ENCODE results near the gene UAP1L1. TPM values are rescaled to one million over a fixed set of nuclear protein-coding genes. Genes with fewer than 3 reads are reported as not detected.

Gene UAP1L1
- total RNA-seq, 1 experiment from 2014 or later, result 6.6 TPM

DNA sequence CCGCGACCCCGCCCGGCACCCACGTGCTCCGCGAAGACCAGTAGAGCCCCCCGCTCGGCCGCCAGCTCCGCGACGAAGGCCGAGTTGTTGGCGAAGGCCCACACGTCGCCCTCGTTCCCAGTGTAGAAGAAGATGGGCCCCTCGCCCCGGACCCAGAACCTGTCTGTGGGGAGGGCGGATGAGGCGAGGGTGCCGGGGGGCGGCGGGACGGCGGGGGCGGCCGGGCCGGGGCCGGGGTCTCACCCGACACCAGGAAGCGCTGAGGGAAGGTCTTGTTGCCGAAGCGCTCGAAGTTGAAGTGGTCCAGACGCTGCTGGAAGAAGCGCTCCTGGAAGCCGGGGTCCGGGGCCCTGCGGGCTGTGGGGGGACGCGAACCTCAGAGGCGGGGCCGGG, 36.9 kb downstream of the UAP1L1 start:
- H2BK5ac ChIP-seq (ENCODE audit: insufficient read length, low read length), result no peak overlapping the region
- H2AFZ ChIP-seq (ENCODE audit: low read length), result no peak overlapping the region
- Mint-ChIP-seq H3K4me1 (no peaks in the 10 kb centered on the region), H3K4me3 (peak overlapping the region; percentile 34 to 55; a peak in 2 of 5 replicates), H3K27me3 (ENCODE audit: low read depth) (peaks cover 43% of the 10 kb centered on the region), H3K9me3 (peaks cover 0 to under 1% of the 10 kb centered on the region in 2 experiments; a peak in 1 of 5 replicates), H3K36me3 (ENCODE audit: insufficient read depth in 1 of 3, low read depth in 3 of 3) (peaks cover 0 to 2% (median 0%) of the 10 kb centered on the region in 3 experiments; a peak in 1 of 7 replicates), H3K27ac (no peak overlapping the region)
- H3K14ac ChIP-seq (ENCODE audit: insufficient read depth, low read length), result no peak overlapping the region
- no peaks in the 10 kb centered on the region for H3K79me2 ChIP-seq (ENCODE audit: insufficient read depth, low read length)
- TF ChIP-seq, protein P1, sequence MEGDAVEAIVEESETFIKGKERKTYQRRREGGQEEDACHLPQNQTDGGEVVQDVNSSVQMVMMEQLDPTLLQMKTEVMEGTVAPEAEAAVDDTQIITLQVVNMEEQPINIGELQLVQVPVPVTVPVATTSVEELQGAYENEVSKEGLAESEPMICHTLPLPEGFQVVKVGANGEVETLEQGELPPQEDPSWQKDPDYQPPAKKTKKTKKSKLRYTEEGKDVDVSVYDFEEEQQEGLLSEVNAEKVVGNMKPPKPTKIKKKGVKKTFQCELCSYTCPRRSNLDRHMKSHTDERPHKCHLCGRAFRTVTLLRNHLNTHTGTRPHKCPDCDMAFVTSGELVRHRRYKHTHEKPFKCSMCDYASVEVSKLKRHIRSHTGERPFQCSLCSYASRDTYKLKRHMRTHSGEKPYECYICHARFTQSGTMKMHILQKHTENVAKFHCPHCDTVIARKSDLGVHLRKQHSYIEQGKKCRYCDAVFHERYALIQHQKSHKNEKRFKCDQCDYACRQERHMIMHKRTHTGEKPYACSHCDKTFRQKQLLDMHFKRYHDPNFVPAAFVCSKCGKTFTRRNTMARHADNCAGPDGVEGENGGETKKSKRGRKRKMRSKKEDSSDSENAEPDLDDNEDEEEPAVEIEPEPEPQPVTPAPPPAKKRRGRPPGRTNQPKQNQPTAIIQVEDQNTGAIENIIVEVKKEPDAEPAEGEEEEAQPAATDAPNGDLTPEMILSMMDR (conservative IDR thresholded peaks at IDR 0.05), result no peak
- no peaks in the 10 kb centered on the region for H3K79me1 ChIP-seq (ENCODE audit: insufficient read depth, low read depth, low read length, poor library complexity, severe bottlenecking)
- H3K23ac ChIP-seq (ENCODE audit: insufficient read length, low read depth, low read length), result no peak overlapping the region
- no peak overlapping the region for H3K27ac ChIP-seq (ENCODE audit: insufficient read length, low read depth, low read length)
- H2BK120ac ChIP-seq (ENCODE audit: low read depth, low read length, poor library complexity, severe bottlenecking), result no peak overlapping the region
- no peak overlapping the region for H2BK20ac ChIP-seq (ENCODE audit: low read depth, low read length, poor library complexity, severe bottlenecking)
- no peak overlapping the region for H3K18ac ChIP-seq (ENCODE audit: insufficient read length, low read depth, low read length)
- H3K56ac ChIP-seq (ENCODE audit: insufficient read length, low read depth, low read length), result no peak overlapping the region
- peaks cover 4% of the 10 kb centered on the region; the same call in 1 of the 2 replicates for H3K27me3 ChIP-seq (ENCODE audit: insufficient read depth, low read length)
- no peak overlapping the region for H2BK12ac ChIP-seq (ENCODE audit: insufficient read length, low read depth, low read length)
- no peak overlapping the region for H4K91ac ChIP-seq (ENCODE audit: insufficient read length, low read depth, low read length)
- H3K23me2 ChIP-seq (ENCODE audit: insufficient read length, low read depth, low read length, poor library complexity, severe bottlenecking), result no peaks in the 10 kb centered on the region
- DNase-seq, result no peak
- no peak overlapping the region for H2AK5ac ChIP-seq (ENCODE audit: insufficient read length, low read length)
- H3K4me1 ChIP-seq (ENCODE audit: insufficient read depth, low read length), result no peaks in the 10 kb centered on the region
- H4K8ac ChIP-seq (replicated peaks; ENCODE audit: insufficient read length, low read depth, low read length), result no peak overlapping the region
- H4K20me1 ChIP-seq (ENCODE audit: control insufficient read depth, insufficient read depth, insufficient read length), result no peaks in the 10 kb centered on the region
- WGBS (ENCODE audit: extremely low coverage, insufficient read length, low lambda C conversion rate), result no CpG with 5 or more reads among the region's 45 CpGs
- H3K9me3 ChIP-seq (ENCODE audit: control insufficient read depth, low read depth, low read length), result no peaks in the 10 kb centered on the region
- H3K4ac ChIP-seq (ENCODE audit: low read depth, low read length), result no peak overlapping the region
- H4K5ac ChIP-seq (ENCODE audit: insufficient read length, low read depth, low read length), result no peak overlapping the region
- H3K4me2 ChIP-seq (ENCODE audit: insufficient read depth, insufficient read length, low read length), result no peak overlapping the region
- H3K9ac ChIP-seq (ENCODE audit: extremely low read depth, insufficient read length, low read length), result no peak overlapping the region
- H2BK15ac ChIP-seq (ENCODE audit: low read depth, low read length), result no peak overlapping the region
- H3T11ph ChIP-seq (ENCODE audit: low read length), result no peak overlapping the region

Measured in H9 (cell line).